RKO (cell line): ENCODE results near the gene C1QTNF5.

ENCODE experiments used
- DNase-seq: peaks from one replicate; pipeline ENCODE4 v3.0.0-alpha.2; 2016; ENCODE audit warnings: low spot score

C1QTNF5 gene

GRCh38 chr11:119295178-119295577 is 45.5 kb downstream of the C1QTNF5 start:
- DNase-seq, result peak; percentile 29

DNA sequence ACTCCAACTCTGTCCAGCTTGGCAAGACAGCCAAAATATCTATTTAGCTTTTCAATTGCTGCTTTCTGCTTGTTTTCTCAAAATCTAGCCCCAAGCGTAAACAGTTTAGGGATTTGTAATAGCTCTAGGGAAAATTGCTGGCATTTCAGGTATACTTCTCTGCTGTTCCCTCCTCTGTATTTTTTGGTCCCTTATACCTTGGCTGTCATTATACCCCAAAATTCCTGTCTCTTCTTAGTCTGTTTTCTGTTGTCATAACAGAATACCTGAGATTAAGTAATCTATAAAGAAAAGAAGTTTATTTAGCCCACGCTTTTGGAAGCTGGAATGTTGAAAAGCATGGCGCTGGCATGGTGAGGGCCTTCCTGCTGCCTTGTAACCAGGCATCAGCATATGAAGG is 47.2 kb downstream of the C1QTNF5 start:
- DNase-seq, result no peak

DNA sequence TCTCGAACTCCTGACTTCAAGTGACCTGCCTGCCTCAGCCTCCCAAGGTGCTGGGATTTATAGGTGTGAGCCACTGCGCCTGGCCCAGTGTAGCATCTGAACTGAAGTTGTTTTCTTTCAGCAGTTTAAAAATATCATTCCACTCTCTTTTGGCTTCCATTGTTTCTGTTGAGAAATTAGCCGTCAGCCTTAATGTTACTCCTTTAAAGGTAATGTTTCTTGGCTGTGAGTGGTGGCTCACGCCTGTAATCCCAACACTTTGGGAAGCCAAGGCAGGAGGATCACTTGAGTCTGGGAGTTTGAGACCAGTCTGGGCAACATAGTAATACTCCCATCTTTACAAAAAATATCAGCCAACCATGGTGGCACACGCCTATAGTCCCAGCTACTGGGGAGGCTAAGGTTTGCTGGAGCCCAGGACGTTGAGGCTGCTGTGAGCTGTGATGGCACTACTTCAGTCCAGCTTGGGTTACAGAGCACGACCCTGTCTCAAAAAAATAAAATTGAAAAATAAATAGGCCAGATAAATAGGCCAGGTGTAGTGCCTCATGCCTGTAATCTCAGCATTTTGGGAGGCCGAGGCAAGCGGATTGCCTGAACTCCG is 49.7 kb downstream of the C1QTNF5 start:
- DNase-seq, result no peak
